WTC11 (cell line): ENCODE data around the gene HECW1. TPM values are rescaled to one million over a fixed set of nuclear protein-coding genes. Genes with fewer than 3 reads are reported as not detected.

Experiments
- ATAC-seq: fragments of 200-7000 bp; cut with Tn5 transposase; 2 replicates; pipeline ENCODE4 v1.10.0; 2021; ENCODE audit warnings: mild to moderate bottlenecking, moderate library complexity
- CTCF ChIA-PET: fragments of 300-600 bp; sonication (Branson Sonifier 250); formaldehyde crosslinking; loops from one replicate; lab custom pipeline; 2021; ENCODE audit warnings: antibody characterized with exemption; lab: Charles Lee
- POLR2A ChIA-PET: fragments of 350-600 bp; sonication (Branson Sonifier 250); formaldehyde crosslinking; loops from one replicate; lab custom pipeline; 2021; ENCODE audit warnings: antibody characterized with exemption; lab: Charles Lee
- DNase-seq: peaks from one replicate; pipeline ENCODE4 v3.0.0; 2021; ENCODE audit warnings: low spot score
- H3K27ac Mint-ChIP-seq: 2 replicates; pipeline ENCODE4 v1.8.0; 2021; ENCODE audit warnings: mixed read lengths
- H3K27me3 Mint-ChIP-seq: 2 replicates; pipeline ENCODE4 v1.8.0; 2021; ENCODE audit warnings: low read depth, mild to moderate bottlenecking, moderate library complexity, mixed read lengths
- H3K36me3 Mint-ChIP-seq: 2 replicates; pipeline ENCODE4 v1.8.0; 2021; ENCODE audit warnings: mixed read lengths
- H3K4me1 Mint-ChIP-seq: 2 replicates; pipeline ENCODE4 v1.8.0; 2022; ENCODE audit warnings: mixed read lengths
- H3K4me3 Mint-ChIP-seq: 2 replicates; pipeline ENCODE4 v1.8.0; 2021; ENCODE audit warnings: mild to moderate bottlenecking, moderate library complexity, mixed read lengths
- H3K9me3 Mint-ChIP-seq: 2 replicates; pipeline ENCODE4 v1.8.0; 2021; ENCODE audit warnings: mixed read lengths
- ATF1 ChIP-seq: sonication (generic); formaldehyde crosslinking; IDR thresholded peaks from 2 replicates; pipeline ENCODE4 v1.8.1; 2023; ENCODE audit warnings: mild to moderate bottlenecking, moderate library complexity, missing genetic modification reagents
- CBFB ChIP-seq: sonication (generic); formaldehyde crosslinking; IDR thresholded peaks from 2 replicates; pipeline ENCODE4 v1.8.1; 2022; ENCODE audit warnings: mild to moderate bottlenecking, low read depth, missing genetic modification reagents
- CREB1 ChIP-seq: sonication (generic); formaldehyde crosslinking; IDR thresholded peaks from 2 replicates; pipeline ENCODE4 v1.8.0; 2023; ENCODE audit warnings: mild to moderate bottlenecking, missing genetic modification reagents
- EMX1 ChIP-seq: fragments of 250-450 bp; sonication (Bioruptor Pico); IDR thresholded peaks from 2 replicates; pipeline ENCODE4 v1.8.0; 2021; ENCODE audit warnings: mild to moderate bottlenecking
- ESRRA ChIP-seq: sonication (generic); formaldehyde crosslinking; IDR thresholded peaks from 2 replicates; pipeline ENCODE4 v1.8.1; 2022; ENCODE audit warnings: mild to moderate bottlenecking, missing genetic modification reagents, borderline replicate concordance
- ETV6 ChIP-seq: sonication (generic); formaldehyde crosslinking; IDR thresholded peaks from 2 replicates; pipeline ENCODE4 v1.8.1; 2022; ENCODE audit warnings: mild to moderate bottlenecking, missing genetic modification reagents
- FOXJ3 ChIP-seq: sonication (generic); formaldehyde crosslinking; IDR thresholded peaks from 2 replicates; pipeline ENCODE4 v1.9.0; 2021; ENCODE audit warnings: missing genetic modification reagents, mild to moderate bottlenecking, borderline replicate concordance
- NR2C2 ChIP-seq: sonication (generic); formaldehyde crosslinking; IDR thresholded peaks from 2 replicates; pipeline ENCODE4 v1.8.0; 2022; ENCODE audit warnings: mild to moderate bottlenecking, missing genetic modification reagents
- PRDM15 ChIP-seq: sonication (generic); formaldehyde crosslinking; IDR thresholded peaks from 2 replicates; pipeline ENCODE4 v1.8.0; 2022; ENCODE audit warnings: missing genetic modification reagents
- TEAD1 ChIP-seq: sonication (generic); formaldehyde crosslinking; IDR thresholded peaks from 2 replicates; pipeline ENCODE4 v1.8.0; 2022; ENCODE audit warnings: mild to moderate bottlenecking, missing genetic modification reagents
- USF2 ChIP-seq: sonication (generic); formaldehyde crosslinking; IDR thresholded peaks from 2 replicates; pipeline ENCODE4 v1.8.1; 2023; ENCODE audit warnings: mild to moderate bottlenecking, missing genetic modification reagents, moderate library complexity
- ZNF138 ChIP-seq: sonication (generic); formaldehyde crosslinking; conservative IDR thresholded peaks from 2 replicates; pipeline ENCODE4 v1.8.1; 2022; ENCODE audit warnings: mild to moderate bottlenecking, moderate library complexity, missing genetic modification reagents
- ZNF281 ChIP-seq: sonication (generic); formaldehyde crosslinking; IDR thresholded peaks from 2 replicates; pipeline ENCODE4 v1.8.0; 2023; ENCODE audit warnings: mild to moderate bottlenecking, missing genetic modification reagents
- ZNF416 ChIP-seq: fragments of 250-450 bp; sonication (Bioruptor Pico); IDR thresholded peaks from 2 replicates; pipeline ENCODE4 v1.9.0; 2021; ENCODE audit warnings: mild to moderate bottlenecking, inconsistent platforms
- total RNA-seq: library from RNA; stranded (reverse); gene quantifications from 3 replicates; pipeline ENCODE4 v1.2.3, GENCODE V29; 2021
- TF ChIP-seq, protein P1 (sequence below): sonication (generic); formaldehyde crosslinking; IDR thresholded peaks from 2 replicates; pipeline ENCODE4 v1.8.0; 2022; ENCODE audit warnings: mild to moderate bottlenecking, missing genetic modification reagents
- TF ChIP-seq, protein P2 (sequence below): sonication (generic); formaldehyde crosslinking; IDR thresholded peaks from 2 replicates; pipeline ENCODE4 v1.8.1; 2023; ENCODE audit warnings: mild to moderate bottlenecking, moderate library complexity, missing genetic modification reagents
- TF ChIP-seq, protein P3 (sequence below): fragments of 250-450 bp; sonication (Bioruptor Pico); IDR thresholded peaks from 2 replicates; pipeline ENCODE4 v1.9.0; 2021; ENCODE audit warnings: mild to moderate bottlenecking

Gene HECW1
- total RNA-seq, 1 experiment from 2014 or later, result 6.1 TPM

DNA sequence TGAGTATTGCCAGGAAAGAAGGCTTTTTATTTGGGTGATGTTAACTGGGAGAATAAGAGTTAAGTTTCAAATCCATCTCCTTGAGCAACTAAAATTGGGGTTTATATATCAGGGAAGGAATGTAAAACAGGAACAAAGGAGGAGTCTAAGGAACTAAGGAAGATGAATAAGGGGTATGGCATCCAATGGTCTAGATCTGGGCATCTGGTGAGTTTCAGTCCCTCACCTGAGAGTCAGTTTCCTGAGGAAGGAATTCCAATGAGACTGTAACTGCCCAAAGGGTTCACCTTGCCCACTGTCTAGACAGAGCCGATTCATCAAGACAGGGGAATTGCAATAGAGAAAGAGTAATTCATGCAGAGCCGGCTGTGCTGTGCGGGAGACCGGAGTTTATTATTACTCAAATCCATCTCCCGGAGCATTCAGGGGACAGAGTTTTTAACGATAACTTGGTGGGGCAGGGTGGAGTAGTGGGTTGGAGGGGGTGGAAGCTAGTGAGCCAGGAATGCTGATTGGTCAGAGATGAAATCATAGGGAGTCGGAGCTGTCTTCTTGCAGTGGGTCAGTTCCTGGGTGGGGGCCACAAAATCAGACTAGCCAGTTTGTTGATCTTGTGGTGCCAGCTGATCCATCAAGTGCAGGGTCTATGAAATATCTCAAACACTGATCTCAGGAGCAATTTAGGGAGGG is 282.1 kb downstream of the HECW1 start (continued):
- TF ChIP-seq PRDM15, result no peak
- TF ChIP-seq USF2, result no peak
- TF ChIP-seq ZNF138 (CRISPR knock-in tag), result no peak
- TF ChIP-seq ETV6 (CRISPR knock-in tag), result no peak
- TF ChIP-seq ESRRA, result no peak
- TF ChIP-seq, protein P1, sequence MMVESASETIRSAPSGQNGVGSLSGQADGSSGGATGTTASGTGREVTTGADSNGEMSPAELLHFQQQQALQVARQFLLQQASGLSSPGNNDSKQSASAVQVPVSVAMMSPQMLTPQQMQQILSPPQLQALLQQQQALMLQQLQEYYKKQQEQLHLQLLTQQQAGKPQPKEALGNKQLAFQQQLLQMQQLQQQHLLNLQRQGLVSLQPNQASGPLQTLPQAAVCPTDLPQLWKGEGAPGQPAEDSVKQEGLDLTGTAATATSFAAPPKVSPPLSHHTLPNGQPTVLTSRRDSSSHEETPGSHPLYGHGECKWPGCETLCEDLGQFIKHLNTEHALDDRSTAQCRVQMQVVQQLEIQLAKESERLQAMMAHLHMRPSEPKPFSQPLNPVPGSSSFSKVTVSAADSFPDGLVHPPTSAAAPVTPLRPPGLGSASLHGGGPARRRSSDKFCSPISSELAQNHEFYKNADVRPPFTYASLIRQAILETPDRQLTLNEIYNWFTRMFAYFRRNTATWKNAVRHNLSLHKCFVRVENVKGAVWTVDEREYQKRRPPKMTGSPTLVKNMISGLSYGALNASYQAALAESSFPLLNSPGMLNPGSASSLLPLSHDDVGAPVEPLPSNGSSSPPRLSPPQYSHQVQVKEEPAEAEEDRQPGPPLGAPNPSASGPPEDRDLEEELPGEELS, result no peak
- no peak for TF ChIP-seq NR2C2 (CRISPR knock-in tag)
- TF ChIP-seq FOXJ3 (CRISPR knock-in tag), result no peak
- TF ChIP-seq ATF1, result no peak

DNA sequence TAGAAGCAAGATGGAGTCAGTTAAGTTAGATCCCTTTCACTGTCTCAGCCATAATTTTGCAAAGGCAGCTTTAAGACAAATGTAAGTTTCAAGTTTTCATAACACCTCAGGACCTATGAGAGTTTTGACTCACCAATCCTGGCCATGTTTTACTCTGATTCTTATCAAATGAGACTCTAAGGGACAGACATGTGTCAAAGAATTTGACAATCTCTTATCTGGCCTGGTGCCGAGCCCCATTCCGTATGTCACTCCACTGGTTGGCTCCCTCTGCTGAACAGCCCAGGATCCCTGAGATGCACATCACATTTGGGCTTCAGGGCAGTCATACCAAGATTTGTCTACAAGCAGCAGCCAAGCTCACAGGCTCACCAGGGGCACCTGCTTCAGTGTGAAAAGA is 282.9 kb downstream of the HECW1 start:
- ATAC-seq (0 out of 2 replicates have a peak, but pooled peaks have one; percentile 10), DNase-seq (no peak)
- POLR2A ChIA-PET, result no interaction called here
- peak overlapping the region; percentile 14; the same call in 1 of the 2 replicates for H3K4me3 Mint-ChIP-seq
- H3K4me1 Mint-ChIP-seq, result peaks cover 57% of the 10 kb centered on the region
- H3K9me3 Mint-ChIP-seq, result peaks cover 35% of the 10 kb centered on the region
- CTCF ChIA-PET, result interaction anchor here (1.3 to 1.8 kb wide), 2 partner anchors 44 to 59 kb away, joined by 3 to 6 read pairs; no protein-coding TSS in a partner anchor
- H3K27me3 Mint-ChIP-seq, result peaks cover 21% of the 10 kb centered on the region
- H3K36me3 Mint-ChIP-seq, result peaks cover 28% of the 10 kb centered on the region
- H3K27ac Mint-ChIP-seq, result no peak overlapping the region
- TF ChIP-seq CREB1 (no peak), ZNF281 (CRISPR knock-in tag) (no peak), NR2C2 (CRISPR knock-in tag) (no peak), EMX1 (CRISPR knock-in tag) (no peak), ZNF416 (no peak), TEAD1 (no peak), CBFB (CRISPR knock-in tag) (no peak), PRDM15 (no peak)
- TF ChIP-seq, protein P2, sequence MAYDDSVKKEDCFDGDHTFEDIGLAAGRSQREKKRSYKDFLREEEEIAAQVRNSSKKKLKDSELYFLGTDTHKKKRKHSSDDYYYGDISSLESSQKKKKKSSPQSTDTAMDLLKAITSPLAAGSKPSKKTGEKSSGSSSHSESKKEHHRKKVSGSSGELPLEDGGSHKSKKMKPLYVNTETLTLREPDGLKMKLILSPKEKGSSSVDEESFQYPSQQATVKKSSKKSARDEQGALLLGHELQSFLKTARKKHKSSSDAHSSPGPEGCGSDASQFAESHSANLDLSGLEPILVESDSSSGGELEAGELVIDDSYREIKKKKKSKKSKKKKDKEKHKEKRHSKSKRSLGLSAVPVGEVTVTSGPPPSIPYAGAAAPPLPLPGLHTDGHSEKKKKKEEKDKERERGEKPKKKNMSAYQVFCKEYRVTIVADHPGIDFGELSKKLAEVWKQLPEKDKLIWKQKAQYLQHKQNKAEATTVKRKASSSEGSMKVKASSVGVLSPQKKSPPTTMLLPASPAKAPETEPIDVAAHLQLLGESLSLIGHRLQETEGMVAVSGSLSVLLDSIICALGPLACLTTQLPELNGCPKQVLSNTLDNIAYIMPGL (CRISPR knock-in tag), result no peak
- TF ChIP-seq, protein P3, sequence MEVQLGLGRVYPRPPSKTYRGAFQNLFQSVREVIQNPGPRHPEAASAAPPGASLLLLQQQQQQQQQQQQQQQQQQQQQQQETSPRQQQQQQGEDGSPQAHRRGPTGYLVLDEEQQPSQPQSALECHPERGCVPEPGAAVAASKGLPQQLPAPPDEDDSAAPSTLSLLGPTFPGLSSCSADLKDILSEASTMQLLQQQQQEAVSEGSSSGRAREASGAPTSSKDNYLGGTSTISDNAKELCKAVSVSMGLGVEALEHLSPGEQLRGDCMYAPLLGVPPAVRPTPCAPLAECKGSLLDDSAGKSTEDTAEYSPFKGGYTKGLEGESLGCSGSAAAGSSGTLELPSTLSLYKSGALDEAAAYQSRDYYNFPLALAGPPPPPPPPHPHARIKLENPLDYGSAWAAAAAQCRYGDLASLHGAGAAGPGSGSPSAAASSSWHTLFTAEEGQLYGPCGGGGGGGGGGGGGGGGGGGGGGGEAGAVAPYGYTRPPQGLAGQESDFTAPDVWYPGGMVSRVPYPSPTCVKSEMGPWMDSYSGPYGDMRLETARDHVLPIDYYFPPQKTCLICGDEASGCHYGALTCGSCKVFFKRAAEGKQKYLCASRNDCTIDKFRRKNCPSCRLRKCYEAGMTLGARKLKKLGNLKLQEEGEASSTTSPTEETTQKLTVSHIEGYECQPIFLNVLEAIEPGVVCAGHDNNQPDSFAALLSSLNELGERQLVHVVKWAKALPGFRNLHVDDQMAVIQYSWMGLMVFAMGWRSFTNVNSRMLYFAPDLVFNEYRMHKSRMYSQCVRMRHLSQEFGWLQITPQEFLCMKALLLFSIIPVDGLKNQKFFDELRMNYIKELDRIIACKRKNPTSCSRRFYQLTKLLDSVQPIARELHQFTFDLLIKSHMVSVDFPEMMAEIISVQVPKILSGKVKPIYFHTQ (CRISPR knock-in tag), result no peak
